Daoy (cell line): Measurements from ENCODE around the gene TRRAP. TPM values are rescaled to one million over a fixed set of nuclear protein-coding genes. Genes with fewer than 3 reads are reported as not detected.

Source experiments
- DNase-seq: peaks from one replicate; pipeline ENCODE4 v3.0.0-alpha.2; 2015; ENCODE audit warnings: low read depth
- total RNA-seq: library from RNA; depleted of rRNA; stranded (reverse); fragments of >200 nt; shearing (Covaris generic); gene quantifications from 2 replicates; pipeline ENCODE4 v1.2.3, GENCODE V29; 2014

TRRAP gene
- total RNA-seq, 1 experiment from 2014 or later = 17.9 TPM

DNA sequence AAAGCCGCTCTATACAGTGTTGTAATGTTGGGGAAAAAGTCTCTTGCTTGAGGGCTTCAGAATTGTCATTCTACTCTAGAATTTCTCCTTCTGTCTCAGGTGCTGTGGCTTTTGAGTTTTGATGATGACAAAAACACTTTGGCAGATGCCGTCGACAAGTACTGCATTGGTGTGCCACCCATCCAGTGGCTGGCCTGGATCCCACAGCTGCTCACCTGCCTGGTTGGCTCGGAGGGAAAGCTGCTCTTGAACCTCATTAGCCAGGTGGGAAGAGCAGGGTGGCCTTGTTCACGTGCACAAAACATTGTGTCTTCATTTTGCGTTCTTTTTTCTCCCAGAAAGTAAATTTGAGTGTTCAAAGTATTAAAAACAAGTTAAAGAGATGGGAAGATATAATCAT, 112.0 kb downstream of the TRRAP start:
- DNase-seq = no peak

DNA sequence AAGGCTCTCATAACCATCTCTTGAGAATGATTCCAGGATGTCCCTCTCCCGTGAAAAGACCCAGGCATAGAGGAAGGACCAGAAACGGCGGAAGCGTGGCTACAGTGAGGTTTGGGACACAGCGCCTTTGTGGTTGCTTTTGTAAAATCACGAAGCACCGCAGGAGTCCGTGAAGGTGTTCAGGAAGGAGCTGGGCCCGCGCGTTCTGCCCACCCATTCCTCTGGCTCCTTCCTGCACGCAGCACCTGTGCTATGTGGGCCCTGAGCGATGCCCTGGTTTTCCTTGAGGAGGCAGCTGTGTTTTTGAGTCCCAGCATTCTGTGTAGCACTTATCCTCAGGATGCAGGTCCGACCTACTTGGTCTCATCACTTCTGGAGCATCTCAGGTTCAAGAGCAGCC, 112.8 kb downstream of the TRRAP start:
- no peak for DNase-seq

DNA sequence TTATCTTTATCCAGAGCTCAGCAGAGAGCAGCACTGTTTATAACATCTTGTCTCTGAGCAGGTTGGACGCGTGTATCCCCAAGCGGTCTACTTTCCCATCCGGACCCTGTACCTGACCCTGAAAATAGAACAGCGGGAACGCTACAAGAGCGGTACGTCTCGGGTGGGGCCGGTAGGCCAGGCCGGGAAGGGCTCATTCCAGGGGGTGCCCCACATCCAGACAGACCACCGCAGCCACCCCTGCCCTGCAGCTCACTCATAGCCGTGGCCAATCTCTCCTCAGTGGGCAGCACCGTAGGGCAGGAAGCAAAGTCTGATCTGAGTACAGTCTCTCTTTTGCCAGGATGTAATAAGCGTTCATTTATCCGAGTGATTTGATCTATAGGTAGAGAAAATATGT, 113.7 kb downstream of the TRRAP start:
- DNase-seq = no peak

DNA sequence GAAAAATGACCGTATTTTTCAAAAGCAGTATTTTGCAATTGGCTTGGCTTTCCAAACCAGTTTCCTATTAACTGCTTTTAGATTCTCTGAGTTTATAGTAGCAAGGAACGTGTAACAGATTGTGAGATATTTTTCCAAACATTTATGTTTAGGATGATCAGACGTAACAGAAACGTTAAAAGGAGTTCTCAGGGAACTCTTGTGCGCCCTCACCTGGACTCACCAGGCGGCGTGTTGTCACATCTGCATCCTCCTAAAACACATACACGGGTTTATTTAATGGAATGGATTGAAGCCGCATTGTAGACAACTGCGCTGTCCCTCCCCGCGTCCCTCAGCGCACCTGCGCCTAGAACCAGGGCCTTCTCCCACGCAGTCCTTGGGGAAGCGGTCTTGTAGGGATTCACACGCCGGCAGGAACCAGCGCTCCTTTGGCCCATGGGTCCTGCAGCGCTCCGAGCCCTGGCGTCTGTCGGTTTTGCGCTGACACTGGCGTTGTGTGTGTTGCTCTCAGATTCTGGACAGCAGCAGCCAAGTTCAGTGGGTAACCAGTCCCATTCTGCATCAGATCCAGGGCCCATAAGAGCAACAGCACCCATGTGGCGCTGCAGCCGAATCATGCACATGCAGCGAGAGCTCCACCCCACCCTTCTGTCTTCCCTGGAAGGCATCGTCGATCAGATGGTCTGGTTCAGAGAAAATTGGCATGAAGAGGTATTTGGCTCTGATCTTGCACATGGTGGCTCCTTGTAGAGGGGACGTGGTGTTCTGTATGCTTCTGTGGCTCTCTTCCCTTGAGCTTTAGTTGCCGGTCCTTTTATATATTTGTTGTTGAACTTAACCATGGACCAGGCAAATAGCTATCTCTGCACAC, 114.9 kb downstream of the TRRAP start:
- no peak for DNase-seq

DNA sequence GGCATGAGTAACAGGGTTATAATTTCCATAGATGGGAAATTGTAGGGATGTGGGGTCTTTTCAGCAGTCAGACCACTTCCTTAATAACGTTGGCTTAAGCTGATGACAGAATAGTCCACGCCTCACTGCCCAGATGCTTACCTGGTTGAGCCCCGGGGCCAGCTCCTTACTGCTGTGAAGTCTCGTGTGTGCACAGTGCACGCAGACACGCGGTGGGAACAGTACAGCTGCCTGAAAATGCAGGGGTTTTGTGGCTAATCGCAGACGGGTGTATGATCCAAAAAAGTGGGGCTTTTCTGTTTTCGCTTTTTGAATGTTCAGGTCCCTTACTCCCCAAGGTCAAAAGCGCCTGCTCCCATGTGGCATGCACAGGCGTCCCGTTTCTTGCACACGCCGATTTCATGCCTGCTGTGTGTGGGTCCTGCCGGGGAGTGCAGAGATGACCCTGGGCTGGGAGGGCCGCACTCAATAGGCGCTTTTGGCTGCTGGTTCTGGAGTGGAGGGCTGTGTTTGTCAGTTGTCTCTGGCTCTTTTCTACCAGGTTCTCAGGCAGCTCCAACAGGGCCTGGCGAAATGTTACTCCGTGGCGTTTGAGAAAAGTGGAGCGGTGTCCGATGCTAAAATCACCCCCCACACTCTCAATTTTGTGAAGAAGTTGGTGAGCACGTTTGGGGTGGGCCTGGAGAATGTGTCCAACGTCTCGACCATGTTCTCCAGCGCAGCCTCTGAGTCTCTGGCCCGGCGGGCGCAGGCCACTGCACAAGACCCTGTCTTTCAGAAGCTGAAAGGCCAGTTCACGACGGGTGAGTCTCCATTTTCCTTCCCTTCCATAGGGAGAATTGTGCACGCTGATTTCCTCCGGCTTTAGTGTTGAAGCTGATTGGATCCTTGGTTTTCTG, 116.0 kb downstream of the TRRAP start:
- DNase-seq = no peak

DNA sequence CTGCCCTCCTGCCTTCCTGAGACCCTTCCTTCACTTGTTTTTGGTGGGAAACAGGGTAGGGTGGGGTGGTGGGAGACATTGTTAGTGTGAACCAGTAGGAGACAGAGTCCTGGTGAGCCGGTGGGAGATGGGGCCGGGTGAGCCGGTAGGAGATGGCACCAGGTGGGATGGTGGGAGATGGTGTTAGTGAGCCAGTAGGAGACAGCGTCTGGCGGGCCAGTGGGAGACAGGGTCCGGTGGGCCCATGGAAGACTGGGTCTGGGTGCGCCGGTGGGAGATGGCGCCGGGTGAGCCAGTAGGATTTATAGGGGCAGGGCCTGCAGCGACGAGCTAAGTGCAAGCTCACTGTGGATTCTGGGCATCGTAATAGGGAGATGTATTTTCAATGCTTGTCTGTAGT, 116.8 kb downstream of the TRRAP start:
- DNase-seq = no peak

DNA sequence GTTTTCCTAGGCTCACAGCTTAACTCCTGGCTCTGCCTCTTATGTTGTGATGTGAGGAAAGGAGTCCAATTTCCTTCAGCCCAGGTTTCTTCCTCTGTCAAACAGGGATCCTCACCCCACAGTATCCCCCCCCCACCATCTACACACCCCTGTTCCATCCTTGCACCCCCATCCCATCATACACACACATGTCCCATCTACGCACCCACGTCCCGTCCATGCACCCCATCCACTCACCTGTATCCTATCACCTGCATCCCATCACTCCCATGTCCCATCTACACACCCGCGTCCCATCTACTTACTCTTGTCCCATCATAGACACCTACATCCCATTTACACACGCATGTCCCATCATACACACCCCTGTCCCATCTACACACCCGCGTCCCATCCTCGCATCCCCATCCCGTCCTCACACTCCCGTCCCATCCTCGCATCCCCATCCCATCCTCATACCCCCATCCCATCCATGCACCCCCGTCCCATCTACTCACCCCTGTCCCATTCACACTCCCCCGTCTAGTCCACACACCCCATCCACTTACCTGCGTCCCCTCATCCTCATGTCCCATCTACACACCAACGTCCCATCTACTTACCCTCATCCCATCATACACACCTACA, 117.3 kb downstream of the TRRAP start:
- DNase-seq = no peak

DNA sequence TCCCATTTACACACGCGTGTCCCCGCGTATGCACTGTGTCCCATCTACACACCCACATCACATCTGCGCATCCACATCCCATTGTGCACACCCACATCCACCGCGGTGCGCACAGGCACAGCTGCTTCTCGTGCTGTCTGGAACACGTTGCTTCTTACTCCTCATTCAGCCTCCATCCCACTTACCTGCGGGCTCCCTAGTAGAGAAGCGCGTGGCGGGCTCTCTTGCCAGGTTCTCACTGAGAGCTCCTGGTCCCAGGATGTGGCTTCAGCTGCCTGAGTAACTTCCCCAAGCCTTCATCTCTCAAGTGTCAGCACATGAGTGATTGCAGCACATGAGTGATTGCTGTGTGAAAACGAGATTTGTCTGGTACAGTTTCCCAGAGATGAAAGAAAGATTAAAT, 117.8 kb downstream of the TRRAP start:
- DNase-seq = no peak

DNA sequence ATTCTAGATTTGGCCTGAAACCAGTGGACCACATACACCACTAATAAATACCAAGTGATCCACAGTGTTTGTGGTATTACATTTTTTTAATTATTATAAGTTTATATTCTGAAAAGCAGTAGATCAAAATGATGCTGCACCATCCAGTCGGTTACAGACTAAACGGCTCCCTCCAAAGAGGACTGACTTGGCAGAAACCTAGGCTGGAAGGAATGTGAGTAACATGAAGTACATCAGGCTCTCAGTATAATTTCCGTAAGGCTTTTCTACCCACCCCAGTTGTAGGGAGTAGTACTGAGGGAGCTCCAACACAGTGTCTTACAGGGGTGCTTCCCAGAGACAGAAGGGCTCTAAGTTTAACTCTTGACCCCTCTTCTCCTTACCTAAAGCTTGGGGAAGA, 119.5 kb downstream of the TRRAP start:
- DNase-seq = no peak

DNA sequence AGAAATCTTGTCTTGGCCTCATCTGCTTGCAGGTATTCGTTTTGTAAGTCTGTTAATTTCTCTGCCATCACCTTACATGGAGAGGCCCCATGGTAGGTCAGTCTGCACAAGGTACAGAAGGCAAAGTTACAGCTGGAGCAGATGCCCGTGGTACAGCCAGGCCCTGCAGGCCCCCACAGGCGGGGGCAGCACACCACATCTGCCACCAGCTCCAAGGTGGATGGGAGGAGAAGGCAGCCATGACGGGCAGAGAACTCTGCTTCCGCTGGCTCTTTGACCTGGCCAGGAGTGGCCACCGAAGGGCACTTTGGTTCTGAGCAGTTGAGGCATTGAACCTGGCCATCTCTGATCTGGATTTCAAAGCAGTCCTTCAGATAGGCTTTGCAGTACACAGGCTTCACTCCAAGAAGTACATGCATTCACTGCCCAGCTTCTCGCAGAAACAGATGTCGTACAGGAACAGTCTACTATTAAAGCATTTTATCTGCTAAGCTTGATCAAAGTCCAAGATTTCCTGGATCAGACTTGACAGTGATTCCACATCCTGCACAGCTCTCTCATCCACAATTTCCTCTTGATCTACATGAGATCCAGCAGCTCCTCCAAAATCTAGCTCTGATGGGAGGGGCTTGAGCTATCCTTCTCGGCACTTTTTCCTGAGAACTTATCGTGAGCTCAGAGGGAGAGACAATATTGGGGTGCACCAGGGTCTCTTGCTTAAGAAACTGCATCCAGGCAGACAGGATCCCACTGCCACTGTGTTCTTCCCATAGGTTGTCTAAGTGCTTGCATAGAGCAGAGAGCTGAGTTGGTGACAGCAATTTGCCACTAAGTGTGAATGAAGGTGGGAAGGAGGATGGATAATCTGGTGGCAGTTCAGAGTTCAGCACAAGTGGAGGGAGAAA, 120.7 kb downstream of the TRRAP start:
- no peak for DNase-seq

DNA sequence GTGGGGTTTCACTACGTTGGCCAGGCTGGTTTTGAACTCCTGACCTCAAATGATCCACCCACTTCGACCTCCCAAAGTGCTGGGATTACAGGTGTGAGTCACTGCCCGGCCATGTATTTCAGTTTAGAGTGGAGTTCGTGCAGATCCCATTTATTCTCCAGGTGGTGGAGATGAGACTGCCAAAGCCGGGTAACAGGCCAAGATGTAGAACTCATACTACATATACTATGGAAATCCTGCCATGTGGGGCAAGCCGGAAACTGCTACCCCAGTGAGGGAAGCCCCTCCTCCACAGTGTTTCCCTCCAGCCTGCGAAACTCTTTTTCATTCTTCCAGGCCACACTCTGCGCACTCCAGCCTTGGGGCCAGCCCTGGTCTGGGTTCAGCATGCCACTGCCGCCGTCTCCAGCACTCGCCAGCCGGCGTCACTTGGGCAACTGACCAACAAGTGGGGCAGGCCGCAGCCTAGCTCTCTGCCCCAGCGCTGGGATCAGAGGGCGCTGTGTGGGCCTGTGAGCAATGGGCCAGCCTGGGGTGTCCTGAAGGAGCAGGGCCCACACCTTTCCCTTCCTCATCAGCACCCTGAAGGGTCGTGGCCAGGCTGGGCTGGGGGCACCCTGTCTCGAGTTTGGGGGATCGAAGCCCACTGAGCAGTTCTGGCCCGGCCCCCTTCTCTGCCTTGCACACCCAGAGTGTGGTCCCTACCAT, 122.0 kb downstream of the TRRAP start:
- DNase-seq = no peak

DNA sequence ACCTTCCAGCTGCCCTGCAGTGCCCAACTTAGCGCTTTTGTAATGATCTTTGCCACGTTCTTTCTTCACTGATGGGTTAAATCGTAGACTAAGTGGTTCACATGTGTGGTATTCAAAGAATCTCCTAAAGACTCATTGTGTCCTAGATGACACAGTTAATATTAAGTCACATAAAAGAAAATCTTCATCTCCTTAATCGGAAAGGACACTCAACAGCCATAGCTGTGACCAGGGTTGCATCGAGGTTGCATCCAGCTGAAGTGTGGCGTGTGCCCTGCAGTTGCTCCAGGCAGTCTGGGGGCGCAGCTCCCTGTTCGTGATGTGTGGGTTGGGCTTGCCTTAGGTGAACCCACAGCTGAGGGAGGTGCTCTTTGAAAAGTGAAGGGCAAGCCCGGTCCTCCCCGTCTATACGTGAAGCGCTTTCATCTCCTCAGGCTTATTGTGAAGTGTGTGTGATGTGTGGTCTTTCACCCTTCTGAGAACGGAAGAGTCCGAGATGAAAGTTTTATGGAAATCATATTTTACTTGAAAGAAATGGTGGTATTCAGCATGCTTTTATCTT, 122.7 kb downstream of the TRRAP start:
- no peak for DNase-seq

DNA sequence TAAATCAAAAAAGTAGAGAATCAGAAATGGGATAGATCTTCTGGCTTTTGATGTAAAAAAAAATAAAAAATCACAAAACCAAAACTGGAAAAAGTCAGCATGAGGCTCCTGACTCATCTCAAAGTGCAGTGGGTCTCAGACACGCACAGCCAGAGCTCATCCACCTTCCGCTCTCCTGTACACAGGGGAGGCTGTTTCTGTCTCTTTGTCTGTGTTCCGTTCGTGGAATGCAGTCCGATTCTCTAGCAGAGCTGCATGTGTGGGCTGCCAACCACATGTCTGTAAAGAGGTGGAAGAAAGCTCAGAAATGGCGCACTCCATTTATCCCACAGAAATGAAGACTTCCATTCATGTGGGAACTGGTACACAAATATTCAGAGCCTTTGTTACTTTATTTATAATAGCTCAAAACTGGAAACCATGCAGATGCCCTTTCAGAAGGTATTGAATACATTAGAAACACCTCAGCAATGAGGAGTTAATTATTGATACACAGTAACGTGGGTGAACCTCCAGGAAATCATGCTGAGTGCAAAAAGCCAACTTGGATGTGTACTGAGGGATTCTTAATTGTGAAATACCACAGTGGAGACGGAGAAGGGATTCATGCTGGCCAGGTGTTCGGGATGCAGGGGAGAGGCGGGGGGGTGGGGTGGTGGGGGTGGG, 123.3 kb downstream of the TRRAP start:
- DNase-seq = no peak

DNA sequence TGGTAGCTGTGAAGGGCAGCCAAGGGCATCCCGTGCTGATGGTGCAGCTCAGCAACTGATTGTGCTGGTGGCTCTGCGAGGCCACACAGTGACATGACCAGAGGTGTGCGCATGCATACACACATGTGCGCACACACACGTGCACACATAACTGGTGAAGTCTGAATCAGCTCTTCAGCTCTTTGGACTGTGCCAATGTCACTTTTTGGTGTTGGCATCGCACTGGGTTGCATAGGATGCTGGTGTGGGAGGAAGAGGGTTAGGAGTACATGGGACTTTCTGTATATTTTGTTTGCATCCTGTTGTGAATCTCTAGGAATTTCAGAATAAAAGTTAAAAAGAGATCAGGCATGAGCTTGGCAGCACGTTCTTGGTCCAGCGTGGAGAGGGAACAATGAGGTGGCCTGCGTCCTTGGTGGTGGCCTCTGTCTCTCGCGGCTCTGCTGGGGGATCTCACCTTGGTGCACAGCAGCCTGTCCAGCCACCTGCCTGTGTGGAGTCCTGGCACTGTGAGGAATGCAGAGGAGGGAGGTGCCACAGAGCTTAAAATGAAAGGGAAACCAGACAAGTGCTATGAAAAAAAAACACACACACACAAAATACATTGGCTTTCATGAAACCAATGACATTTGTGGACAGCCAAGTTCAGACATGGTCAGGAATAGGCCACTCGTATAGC, 124.0 kb downstream of the TRRAP start:
- no peak for DNase-seq

DNA sequence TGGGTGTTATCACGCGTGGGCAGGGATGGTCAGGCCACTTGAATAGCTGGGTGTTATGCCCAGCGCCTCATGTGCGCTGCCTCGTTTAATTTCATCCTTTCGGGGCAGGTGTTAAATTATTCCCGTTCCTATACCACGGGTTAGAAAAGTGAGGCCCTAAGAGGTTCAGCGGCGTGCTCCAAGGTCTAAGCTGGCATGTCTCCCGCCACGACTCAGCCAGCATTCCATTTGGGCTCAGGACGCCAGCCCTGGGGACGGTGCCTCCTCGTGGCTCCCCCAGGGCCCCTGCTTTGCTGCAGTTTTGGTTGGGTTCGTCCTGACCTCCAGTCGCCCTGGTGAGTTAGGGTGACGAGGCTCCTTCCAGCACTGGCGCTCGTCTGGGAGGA, 124.5 kb downstream of the TRRAP start:
- no peak for DNase-seq

DNA sequence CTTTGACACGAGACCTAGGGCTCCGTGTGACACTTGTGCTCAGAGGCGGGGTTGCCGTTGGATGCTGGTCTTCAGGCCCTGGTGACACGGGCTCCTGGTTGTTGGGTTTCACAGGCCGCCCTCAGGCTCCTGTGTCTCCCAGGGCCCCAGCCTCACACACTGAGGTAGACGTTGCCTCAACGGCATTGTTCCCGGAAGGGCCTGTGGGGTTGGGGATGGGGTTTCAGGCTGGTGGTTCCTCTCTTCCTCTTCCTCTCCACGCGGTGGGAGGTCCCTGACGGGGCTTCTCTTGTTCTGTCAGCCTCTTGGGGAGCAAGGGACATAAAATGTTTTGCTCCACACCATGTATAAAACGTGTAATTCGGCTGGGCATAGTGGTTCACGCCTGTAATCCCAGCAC, 125.1 kb downstream of the TRRAP start:
- no peak for DNase-seq

DNA sequence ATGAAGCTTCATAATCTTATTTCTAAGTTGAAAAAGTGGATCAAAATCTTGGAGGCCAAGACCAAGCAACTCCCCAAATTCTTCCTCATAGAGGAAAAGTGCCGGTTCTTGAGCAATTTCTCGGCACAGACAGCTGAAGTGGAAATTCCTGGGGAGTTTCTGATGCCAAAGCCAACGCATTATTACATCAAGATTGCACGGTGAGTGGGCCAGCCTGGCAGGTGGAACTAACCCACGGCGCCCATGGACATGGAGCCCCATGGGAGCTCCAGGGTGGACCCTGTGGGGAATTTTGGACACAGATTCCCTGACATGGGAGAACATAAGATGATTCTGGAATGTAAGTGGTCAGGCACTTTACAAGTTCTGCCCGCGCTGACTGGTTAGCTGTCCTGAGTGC, 125.9 kb downstream of the TRRAP start:
- DNase-seq = no peak

DNA sequence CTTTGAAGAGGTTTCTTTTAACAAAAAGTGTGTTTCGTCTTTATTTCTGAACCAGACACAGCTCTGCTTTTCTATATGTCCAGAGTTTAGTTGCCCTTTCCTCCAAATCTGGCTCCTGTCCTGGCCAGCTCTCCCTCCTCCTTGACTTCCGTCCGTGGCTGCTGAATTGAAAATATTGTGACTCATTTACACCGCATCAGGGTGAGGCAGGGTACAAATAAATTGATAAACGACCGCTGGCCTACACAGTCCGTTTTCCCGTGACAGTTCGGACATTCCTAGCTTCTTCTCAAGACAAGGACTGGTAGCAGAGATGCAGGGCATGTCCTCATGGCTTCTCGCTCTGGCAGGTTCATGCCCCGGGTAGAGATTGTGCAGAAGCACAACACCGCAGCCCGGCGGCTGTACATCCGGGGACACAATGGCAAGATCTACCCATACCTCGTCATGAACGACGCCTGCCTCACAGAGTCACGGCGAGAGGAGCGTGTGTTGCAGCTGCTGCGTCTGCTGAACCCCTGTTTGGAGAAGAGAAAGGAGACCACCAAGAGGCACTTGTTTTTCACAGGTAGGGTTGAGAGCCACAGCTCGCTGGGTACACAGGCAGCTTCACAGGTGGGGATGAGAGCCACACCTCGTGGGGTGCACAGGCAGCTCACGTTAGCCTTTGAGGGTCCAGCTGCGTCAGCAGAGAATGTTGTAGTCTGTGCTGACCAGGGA, 126.6 kb downstream of the TRRAP start:
- no peak for DNase-seq

DNA sequence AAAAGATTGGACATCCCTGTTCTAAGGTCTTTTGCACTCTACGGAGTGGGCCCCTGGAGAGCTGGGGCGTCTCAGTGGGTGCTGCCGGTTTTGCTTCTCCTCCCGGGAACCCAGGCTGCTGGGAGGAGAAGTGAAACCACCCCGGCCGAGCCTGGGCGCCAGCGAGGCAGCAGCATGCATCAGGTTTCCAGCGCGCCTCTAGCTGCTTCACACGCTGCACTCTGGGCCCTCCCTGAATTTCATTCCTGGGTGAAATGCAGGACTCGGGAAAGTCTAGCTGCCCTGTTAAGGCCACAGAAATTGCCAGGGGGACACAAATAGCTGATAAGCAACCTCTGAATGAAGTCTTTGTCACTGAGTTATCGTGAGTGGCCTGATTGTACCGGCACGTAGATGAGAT, 127.4 kb downstream of the TRRAP start:
- DNase-seq = no peak
